GM21423 (cell line): ENCODE measurements around the gene ATAD3A.
"Not testable (repeated sequence)": the region's sequence is repeated elsewhere in the genome, so short reads cannot be mapped to it uniquely, and the experiment has no call there.

Experiments
- ATAC-seq: cut with Tn5 transposase; IDR thresholded peaks from one replicate; pipeline ENCODE4 v1.9.1; 2021; ENCODE audit warnings: mild to moderate bottlenecking, moderate library complexity; ENCODE audit not compliant: unreplicated experiment

ATAD3A gene

GRCh38 chr1:1511533-1512285, at the start of gene ATAD3A:
TSS of gene ATAD3A (plus strand) at chr1:1512162. CDS start at chr1:1512269, 107 bp downstream.
- peak; percentile 88 for ATAC-seq

GRCh38 chr1:1462318-1462966, 49.5 kb upstream of the ATAD3A start:
- ATAC-seq: no peak

- no peak for ATAC-seq
These were observed 48.6 kb upstream of the ATAD3A start for GRCh38 chr1:1463312-1463711.

- ATAC-seq: not testable (repeated sequence)
These were observed 43.6 kb upstream of the ATAD3A start for GRCh38 chr1:1468196-1468985.

GRCh38 chr1:1470626-1471388, 41.2 kb upstream of the ATAD3A start:
- ATAC-seq: no peak

GRCh38 chr1:1471389-1472052, 40.4 kb upstream of the ATAD3A start, which contains the start of gene ATAD3B:
TSS of gene ATAD3B (plus strand) at chr1:1471765. CDS start at chr1:1471885, 120 bp downstream.
- ATAC-seq: peak; percentile 80

- ATAC-seq: peak; percentile 12
These were observed 39.7 kb upstream of the ATAD3A start for GRCh38 chr1:1472053-1472876.

GRCh38 chr1:1476011-1476410, 36.0 kb upstream of the ATAD3A start:
- ATAC-seq: not testable (repeated sequence)

- no peak for ATAC-seq
These were observed 34.8 kb upstream of the ATAD3A start for GRCh38 chr1:1477206-1477605.

- ATAC-seq: no peak
These were observed 32.1 kb upstream of the ATAD3A start for GRCh38 chr1:1479547-1480487.

- not testable (repeated sequence) for ATAC-seq
These were observed 31.5 kb upstream of the ATAD3A start for GRCh38 chr1:1480488-1480867.

- ATAC-seq: not testable (repeated sequence)
These were observed 30.2 kb upstream of the ATAD3A start for GRCh38 chr1:1481811-1482210.

- no peak for ATAC-seq
These were observed 29.1 kb upstream of the ATAD3A start for GRCh38 chr1:1482856-1483255.

GRCh38 chr1:1483714-1484113, 28.2 kb upstream of the ATAD3A start:
- ATAC-seq: no peak

- ATAC-seq: not testable (repeated sequence)
These were observed 26.8 kb upstream of the ATAD3A start for GRCh38 chr1:1484976-1485750.

- ATAC-seq: not testable (repeated sequence)
These were observed 26.1 kb upstream of the ATAD3A start for GRCh38 chr1:1485755-1486317.

GRCh38 chr1:1487701-1488100, 24.3 kb upstream of the ATAD3A start:
- ATAC-seq: no peak
